GM19328 (cell line): ENCODE measurements around the gene HPSE2.
"Not testable (repeated sequence)": the region's sequence is repeated elsewhere in the genome, so short reads cannot be mapped to it uniquely, and the experiment has no call there.

Experiments
- ATAC-seq: cut with Tn5 transposase; IDR thresholded peaks from one replicate; pipeline ENCODE4 v1.9.1; 2021; ENCODE audit warnings: mild to moderate bottlenecking, moderate library complexity; ENCODE audit not compliant: unreplicated experiment

Gene HPSE2

GRCh38 chr10:98924526-98924925 lies 311.1 kb downstream of the HPSE2 start:
- no peak for ATAC-seq

DNA sequence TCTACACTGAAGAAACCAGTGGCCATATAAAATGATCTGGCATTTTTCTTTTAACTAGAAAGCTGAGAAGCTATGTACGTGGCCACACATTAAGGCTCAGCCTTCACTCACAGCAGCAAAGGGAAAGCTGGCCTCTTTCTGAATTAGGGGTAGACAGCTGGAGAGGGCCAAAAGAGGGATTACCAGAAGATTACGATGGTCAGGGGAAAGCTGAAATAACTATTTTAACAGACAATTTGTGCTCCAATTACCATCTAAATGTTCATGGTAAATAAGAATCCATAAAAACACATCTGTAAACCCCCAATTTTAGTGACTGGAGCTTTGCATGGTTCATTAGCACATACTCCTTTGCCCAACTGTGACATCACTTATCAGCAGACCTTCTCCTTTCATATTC lies 314.3 kb downstream of the HPSE2 start:
- ATAC-seq: no peak

- no peak for ATAC-seq
Measured at GRCh38 chr10:98920807-98921206, 314.8 kb downstream of the HPSE2 start.

DNA sequence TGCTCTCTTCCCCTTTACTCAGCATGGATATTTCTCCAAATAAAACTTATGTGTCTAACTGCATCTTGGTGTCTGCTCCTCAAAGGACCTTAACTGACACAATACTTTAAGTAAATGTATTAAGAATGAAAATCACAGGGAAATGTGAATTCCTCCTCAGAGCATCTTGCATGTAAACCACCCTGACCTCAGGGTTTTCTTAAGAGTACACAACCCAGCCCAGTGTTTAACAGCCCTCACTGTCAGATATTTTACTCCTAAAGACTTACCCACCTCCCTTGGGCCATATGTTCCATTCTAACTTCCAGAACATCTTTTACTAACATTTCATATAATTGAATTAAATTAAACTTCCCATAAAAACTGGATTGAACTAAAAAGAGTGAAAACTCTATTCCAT lies 315.3 kb downstream of the HPSE2 start:
- no peak for ATAC-seq

GRCh38 chr10:98919899-98920298 lies 315.8 kb downstream of the HPSE2 start:
- no peak for ATAC-seq

GRCh38 chr10:98917828-98918227 lies 317.8 kb downstream of the HPSE2 start:
- ATAC-seq: no peak

GRCh38 chr10:98916526-98917125 lies 319.0 kb downstream of the HPSE2 start:
- ATAC-seq: no peak

DNA sequence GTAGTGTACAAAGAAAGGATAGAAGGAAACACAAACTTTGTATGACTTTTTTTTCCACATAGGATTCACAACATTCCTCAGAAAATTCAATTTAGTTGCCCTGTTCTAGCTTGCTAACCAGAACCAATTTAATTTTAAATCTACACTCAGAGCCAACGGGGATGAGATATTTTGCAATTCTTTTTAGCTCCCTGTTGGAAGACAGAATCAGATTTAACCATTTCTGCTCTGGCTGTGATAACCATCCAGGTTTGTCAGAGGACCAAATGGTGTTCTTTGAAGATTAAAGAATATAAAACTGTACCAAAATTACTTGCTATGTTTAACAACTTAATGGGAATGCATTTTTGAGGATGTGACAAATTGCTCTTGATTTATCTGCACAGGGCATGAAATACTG lies 319.7 kb downstream of the HPSE2 start:
- no peak for ATAC-seq

DNA sequence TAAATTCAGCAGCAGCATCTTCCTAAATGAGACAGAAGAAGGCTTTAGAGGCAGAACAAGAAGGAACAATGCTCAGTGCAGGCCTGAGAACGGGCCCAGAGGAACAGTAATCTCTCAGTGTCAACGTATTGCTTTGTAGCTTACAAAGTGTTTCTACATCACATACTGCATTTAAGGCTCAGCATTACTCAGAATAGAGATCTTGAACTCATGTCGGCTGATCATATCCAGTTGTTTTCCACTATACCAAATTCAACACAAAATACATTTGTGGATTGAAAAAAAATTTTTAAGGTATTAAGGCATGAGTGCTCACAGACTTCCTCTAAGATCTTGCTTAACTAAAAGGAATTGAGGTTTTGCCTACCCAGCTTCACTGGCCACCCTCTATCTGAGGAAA lies 325.1 kb downstream of the HPSE2 start:
- ATAC-seq: no peak

DNA sequence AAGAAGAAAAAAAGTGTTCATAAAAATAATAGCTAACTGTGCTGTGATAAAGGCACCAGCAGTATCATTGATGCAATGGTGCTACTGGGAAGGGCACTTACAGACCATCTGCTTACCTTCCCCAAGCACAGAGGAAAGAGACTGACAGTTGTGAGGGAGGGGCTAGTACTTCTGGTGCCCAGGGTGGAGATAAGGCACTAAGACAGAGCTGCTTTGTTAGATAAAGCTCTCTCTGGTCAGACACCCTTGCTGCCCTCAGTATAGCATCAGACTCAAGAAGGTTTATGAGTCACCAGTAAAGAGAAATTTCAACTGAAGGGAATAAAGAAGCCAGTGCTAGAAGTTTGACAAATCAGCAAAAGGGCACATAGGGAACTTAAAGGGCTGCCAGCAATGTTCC lies 325.6 kb downstream of the HPSE2 start:
- no peak for ATAC-seq

DNA sequence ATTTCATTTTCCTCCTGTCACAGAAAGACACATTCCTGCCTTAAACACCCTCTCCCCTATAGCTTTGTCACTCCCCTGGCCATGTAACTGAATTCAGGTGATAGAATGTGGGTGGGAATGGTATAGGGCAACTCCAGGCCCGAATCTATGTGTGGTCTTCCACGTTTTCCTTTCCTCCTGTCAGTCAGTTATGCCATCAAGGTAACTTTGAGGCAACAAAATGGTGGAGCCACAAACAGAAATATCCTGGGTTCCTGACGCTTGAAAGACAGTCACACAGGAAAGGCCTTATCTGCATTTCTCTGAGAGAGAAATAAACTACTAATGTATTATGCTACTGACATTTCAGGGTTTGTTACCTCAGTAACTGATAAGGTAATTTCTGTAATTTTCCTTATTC lies 326.8 kb downstream of the HPSE2 start:
- ATAC-seq: no peak

DNA sequence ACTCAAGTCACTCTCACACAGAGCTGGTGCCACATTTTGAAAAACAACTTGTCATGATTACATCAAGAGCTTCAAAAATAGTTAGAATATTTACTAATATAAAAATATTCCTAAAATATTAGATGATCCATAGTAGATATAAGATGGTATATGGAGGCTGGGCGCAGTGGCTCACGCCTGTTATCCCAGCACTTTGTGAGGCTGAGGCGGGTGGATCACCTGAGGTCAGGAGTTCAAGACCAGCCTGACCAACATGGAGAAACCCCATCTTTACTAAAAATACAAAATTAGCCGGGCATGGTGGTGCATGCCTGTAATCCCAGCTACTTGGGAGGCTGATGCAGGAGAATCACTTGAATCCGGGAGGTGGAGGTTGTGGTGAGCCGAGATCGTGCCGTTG lies 327.4 kb downstream of the HPSE2 start:
- ATAC-seq: not testable (repeated sequence)

DNA sequence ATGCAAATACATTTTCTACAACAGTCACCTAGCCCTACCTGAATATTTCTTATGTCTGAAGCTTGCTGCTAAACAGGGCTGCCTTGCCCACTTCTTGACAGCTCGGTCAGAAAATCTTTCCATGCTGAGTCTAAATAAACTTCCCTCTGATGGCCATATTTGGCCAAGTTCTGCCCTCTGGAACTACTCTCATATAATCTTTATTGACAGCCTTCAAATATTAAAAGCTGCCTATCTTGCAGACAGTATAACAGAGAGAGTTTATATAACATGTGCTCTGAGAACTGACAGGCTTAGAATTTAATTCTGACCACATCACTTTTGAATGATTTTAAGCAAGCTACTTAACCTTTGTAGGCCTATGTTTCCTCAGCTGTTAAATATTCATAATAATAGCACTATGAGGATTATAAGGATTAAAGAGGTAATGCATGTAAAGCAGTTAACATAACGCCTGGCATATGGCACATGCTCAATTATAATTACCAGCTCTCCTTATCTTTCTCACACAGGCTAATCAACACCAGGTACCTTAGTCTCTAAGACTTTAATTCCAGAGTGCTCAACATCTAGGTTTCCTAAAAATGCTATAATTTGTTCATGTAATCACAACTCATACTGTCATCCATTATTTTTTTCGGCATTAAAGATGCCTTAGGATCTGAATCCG lies 334.1 kb downstream of the HPSE2 start:
- no peak for ATAC-seq

- ATAC-seq: no peak
Measured at GRCh38 chr10:98899018-98899417, 336.6 kb downstream of the HPSE2 start.

DNA sequence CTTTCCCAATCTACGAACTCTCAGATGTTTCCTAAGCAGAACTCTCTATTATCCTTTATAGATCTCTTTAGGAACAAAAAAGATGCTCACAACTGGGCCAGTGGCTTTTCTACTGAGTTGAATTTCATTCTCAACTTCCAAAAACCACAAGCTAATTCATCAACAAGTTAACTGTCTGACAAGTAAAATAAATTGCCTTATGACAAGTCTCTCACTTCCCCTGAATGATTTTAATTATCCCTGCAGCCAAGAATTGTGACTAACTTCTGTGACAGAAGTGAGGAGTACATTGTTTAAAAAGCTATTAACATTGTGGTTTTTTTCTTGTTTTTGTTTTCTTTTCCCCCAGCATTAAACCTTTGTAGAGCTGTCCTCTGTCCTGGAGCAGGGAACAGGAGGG lies 343.1 kb downstream of the HPSE2 start:
- ATAC-seq: no peak

GRCh38 chr10:98886686-98887085 lies 349.0 kb downstream of the HPSE2 start:
- ATAC-seq: no peak

DNA sequence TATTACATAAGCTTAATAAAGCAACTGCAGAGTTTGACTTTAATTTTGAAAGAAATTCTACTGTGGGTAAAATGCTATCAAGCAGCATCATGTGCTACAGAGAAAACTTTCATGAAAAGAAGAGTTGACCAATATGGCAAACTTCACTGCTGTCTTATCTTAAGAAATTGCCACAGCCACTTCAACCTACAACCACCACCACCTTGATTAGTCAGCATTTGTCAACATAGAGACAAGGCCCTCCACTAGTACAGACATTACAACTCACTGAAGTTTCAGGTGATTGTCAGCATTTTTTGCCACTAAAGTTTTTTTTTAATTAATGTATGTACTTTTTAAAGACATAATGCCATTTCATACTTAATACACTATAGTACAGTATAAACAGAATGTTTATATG lies 350.3 kb downstream of the HPSE2 start:
- no peak for ATAC-seq

GRCh38 chr10:98881789-98882188 lies 353.9 kb downstream of the HPSE2 start:
- no peak for ATAC-seq

- no peak for ATAC-seq
Measured at GRCh38 chr10:98880971-98881370, 354.7 kb downstream of the HPSE2 start.

DNA sequence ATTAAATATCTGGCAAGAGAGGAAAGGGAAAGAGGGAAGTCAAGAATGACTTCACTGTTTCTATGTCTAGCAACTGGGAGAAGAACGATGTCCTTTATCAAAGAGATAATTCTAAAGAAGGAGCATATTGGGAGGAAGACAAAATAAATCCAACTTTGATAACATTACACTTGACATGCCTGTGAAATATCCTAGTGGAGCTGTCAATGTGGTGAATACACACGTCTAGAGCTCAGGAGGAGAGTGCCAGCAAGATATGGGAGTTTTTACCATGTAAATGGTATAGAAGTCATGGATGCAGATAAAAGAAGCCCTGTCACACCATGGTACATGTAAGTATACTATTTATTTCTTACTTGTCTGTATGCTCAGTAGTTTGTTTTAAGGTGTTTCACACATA lies 356.7 kb downstream of the HPSE2 start:
- ATAC-seq: no peak

- no peak for ATAC-seq
Measured at GRCh38 chr10:98878418-98878817, 357.2 kb downstream of the HPSE2 start.

- ATAC-seq: no peak
Measured at GRCh38 chr10:98861962-98862361, 373.7 kb downstream of the HPSE2 start.

DNA sequence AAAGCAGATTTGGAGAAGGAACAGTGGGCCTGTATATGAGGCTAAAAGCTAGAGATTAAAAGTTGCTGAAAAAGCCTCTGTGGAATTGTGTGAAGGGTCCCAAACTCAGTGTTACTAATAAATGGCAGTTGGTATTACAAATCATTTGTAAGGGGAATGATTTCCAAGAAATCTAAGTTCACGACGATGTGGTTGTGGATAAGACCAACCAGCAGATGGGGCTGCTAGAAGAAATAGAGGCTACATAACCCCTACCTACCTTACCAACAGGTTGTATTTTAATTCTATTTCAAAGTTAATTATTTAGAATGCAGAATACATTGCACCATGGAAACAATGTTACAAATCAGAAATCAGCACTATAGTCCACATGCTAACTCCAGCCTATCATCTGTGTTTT lies 377.1 kb downstream of the HPSE2 start:
- no peak for ATAC-seq
